Measurements from ENCODE around the gene KDELR3. TPM values are rescaled to one million over a fixed set of nuclear protein-coding genes. Genes with fewer than 3 reads are reported as not detected.

KDELR3 gene
- total RNA-seq, 1 experiment from 2014 or later, result 33.1 TPM

GRCh38 chr22:38456272-38456835 lies 11.5 kb upstream of the KDELR3 start:
- H3K9me2 ChIP-seq (ENCODE audit: insufficient read depth), result no peaks in the 10 kb centered on the region
- H3K27me3 ChIP-seq (ENCODE audit: insufficient read depth, low read length), result no peaks in the 10 kb centered on the region
- no peaks in the 10 kb centered on the region for H3K36me3 ChIP-seq (ENCODE audit: control insufficient read depth in 1 of 2, insufficient read depth in 2 of 2, low read length in 2 of 2)
- no peak overlapping the region for H3K27ac ChIP-seq (ENCODE audit: low read depth, low read length)
- ATAC-seq (peak; percentile 10; the same call in 1 of the 2 replicates), DNase-seq (ENCODE audit: low read depth, low spot score) (no peak)
- RAD21 ChIA-PET (ENCODE audit: low non-redundant PET in 1 of 2, low total read pairs in 2 of 2, uncharacterized antibody in 2 of 2, unreplicated experiment in 2 of 2), result no interaction called here
- no peak overlapping the region for H3K4me3 ChIP-seq (replicated peaks in 1 of 2; ENCODE audit: low read depth in 1 of 2, low read length in 2 of 2)
- H3K4me2 ChIP-seq (ENCODE audit: low read length), result peak overlapping the region; percentile 36
- intact Hi-C loops (cut with micrococcal nuclease), result no loop called here
- H2AFZ ChIP-seq (ENCODE audit: low read depth, low read length, poor library complexity, severe bottlenecking), result no peak overlapping the region
- H3K79me2 ChIP-seq (ENCODE audit: insufficient read depth, low read length), result no peaks in the 10 kb centered on the region
- no TSS peak for BruUV-seq (replicated peaks)
- CTCF ChIA-PET, result no interaction called here
- H3K4me1 ChIP-seq (ENCODE audit: control insufficient read depth in 1 of 2, insufficient read depth in 2 of 2, low read length in 2 of 2), result peaks cover 17 to 28% of the 10 kb centered on the region in 2 experiments
- no peaks in the 10 kb centered on the region for H3K9me3 ChIP-seq (ENCODE audit: control insufficient read depth in 1 of 2, insufficient read depth in 1 of 2, low read depth in 1 of 2, low read length in 2 of 2)
- no peak overlapping the region for H3K9ac ChIP-seq (ENCODE audit: low read length)
- TF ChIP-seq FOSL1 (IDR thresholded peaks at IDR 0.05; ENCODE audit: low read depth) (no peak), JUND (IDR thresholded peaks at IDR 0.05) (no peak), RAD21 (IDR thresholded peaks at IDR 0.05; ENCODE audit: low read depth) (no peak), POLR2A (IDR thresholded peaks at IDR 0.05; ENCODE audit: borderline replicate concordance, extremely low read depth, insufficient read depth, insufficient read length) (no peak), EZH2phosphoT487 (IDR thresholded peaks at IDR 0.05; ENCODE audit: borderline replicate concordance) (no peak), SP1 (IDR thresholded peaks at IDR 0.05; ENCODE audit: low read depth) (no peak), POLR2AphosphoS5 (IDR thresholded peaks at IDR 0.05; ENCODE audit: low read depth, low read length) (no peak), CBX3 (IDR thresholded peaks at IDR 0.05; ENCODE audit: low read depth) (no peak), REST (IDR thresholded peaks at IDR 0.05; ENCODE audit: low read depth) (no peak)
- TF ChIP-seq, protein P1, sequence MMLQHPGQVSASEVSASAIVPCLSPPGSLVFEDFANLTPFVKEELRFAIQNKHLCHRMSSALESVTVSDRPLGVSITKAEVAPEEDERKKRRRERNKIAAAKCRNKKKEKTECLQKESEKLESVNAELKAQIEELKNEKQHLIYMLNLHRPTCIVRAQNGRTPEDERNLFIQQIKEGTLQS (IDR thresholded peaks at IDR 0.05), result no peak
- TF ChIP-seq, protein P2, sequence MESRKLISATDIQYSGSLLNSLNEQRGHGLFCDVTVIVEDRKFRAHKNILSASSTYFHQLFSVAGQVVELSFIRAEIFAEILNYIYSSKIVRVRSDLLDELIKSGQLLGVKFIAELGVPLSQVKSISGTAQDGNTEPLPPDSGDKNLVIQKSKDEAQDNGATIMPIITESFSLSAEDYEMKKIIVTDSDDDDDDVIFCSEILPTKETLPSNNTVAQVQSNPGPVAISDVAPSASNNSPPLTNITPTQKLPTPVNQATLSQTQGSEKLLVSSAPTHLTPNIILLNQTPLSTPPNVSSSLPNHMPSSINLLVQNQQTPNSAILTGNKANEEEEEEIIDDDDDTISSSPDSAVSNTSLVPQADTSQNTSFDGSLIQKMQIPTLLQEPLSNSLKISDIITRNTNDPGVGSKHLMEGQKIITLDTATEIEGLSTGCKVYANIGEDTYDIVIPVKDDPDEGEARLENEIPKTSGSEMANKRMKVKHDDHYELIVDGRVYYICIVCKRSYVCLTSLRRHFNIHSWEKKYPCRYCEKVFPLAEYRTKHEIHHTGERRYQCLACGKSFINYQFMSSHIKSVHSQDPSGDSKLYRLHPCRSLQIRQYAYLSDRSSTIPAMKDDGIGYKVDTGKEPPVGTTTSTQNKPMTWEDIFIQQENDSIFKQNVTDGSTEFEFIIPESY (IDR thresholded peaks at IDR 0.05; ENCODE audit: extremely low read depth, insufficient replicate concordance, low read length), result no peak
- H4K20me1 ChIP-seq (ENCODE audit: insufficient read depth), result no peaks in the 10 kb centered on the region
- POLR2A ChIA-PET, result no interaction called here

Data from HCT116 (cell line).